ENCODE results near the gene MCM9.

DNA sequence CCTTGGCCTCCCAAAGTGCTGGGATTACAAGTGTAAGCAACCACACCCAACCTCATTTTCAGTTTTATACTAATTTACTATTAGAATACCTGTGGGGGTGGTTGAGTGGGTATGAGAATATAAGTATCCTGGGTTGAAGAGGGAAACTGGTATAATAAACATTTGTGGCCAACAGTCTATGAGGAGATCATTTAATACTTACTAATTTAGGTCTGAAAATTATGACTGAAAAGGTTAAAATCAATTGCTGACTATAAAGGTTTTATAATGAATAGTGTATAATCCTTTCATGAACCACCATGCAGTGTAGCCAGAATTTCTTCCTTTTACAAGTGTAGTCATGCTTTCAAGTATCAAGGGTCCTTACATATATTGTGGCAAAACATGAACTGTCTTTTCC, 29.9 kb downstream of the MCM9 start:
- TF ChIP-seq, protein P1, sequence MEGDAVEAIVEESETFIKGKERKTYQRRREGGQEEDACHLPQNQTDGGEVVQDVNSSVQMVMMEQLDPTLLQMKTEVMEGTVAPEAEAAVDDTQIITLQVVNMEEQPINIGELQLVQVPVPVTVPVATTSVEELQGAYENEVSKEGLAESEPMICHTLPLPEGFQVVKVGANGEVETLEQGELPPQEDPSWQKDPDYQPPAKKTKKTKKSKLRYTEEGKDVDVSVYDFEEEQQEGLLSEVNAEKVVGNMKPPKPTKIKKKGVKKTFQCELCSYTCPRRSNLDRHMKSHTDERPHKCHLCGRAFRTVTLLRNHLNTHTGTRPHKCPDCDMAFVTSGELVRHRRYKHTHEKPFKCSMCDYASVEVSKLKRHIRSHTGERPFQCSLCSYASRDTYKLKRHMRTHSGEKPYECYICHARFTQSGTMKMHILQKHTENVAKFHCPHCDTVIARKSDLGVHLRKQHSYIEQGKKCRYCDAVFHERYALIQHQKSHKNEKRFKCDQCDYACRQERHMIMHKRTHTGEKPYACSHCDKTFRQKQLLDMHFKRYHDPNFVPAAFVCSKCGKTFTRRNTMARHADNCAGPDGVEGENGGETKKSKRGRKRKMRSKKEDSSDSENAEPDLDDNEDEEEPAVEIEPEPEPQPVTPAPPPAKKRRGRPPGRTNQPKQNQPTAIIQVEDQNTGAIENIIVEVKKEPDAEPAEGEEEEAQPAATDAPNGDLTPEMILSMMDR (conservative IDR thresholded peaks at IDR 0.05; ENCODE audit: low read depth, low read length): no peak
- TF ChIP-seq CEBPB (IDR thresholded peaks at IDR 0.05; ENCODE audit: low read depth, low read length) (no peak), POLR2A (IDR thresholded peaks at IDR 0.05; ENCODE audit: low read depth, low read length) (no peak), MAFK (IDR thresholded peaks at IDR 0.05; ENCODE audit: low read depth, low read length) (no peak), ELK1 (IDR thresholded peaks at IDR 0.05; ENCODE audit: borderline replicate concordance, low read depth, low read length) (no peak), RAD21 (IDR thresholded peaks at IDR 0.05; ENCODE audit: low read length) (no peak), RFX5 (IDR thresholded peaks at IDR 0.05; ENCODE audit: low read depth, low read length) (no peak), MXI1 (IDR thresholded peaks at IDR 0.05; ENCODE audit: borderline replicate concordance, low read depth, low read length) (no peak), SMC3 (IDR thresholded peaks at IDR 0.05; ENCODE audit: low read depth, low read length) (no peak)
- TF ChIP-seq, protein P2, sequence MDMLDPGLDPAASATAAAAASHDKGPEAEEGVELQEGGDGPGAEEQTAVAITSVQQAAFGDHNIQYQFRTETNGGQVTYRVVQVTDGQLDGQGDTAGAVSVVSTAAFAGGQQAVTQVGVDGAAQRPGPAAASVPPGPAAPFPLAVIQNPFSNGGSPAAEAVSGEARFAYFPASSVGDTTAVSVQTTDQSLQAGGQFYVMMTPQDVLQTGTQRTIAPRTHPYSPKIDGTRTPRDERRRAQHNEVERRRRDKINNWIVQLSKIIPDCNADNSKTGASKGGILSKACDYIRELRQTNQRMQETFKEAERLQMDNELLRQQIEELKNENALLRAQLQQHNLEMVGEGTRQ (IDR thresholded peaks at IDR 0.05; ENCODE audit: low read depth, low read length): no peak

Measured in IMR-90 (cell line).